Right lobe of liver (tissue), 4 donors: ENCODE measurements around the gene TMEM192.

ENCODE experiments used
- CTCF ChIP-seq, 4 donors: fragments of 200-600 bp in 3 of 4; fragments of 450-650 bp in 1 of 4; IDR thresholded peaks; one replicate each; pipeline versions ENCODE4 v1.5.1 to v1.8.0; 2016 to 2022; ENCODE audit warnings: antibody characterized with exemption in 4 of 4, mild to moderate bottlenecking in 2 of 4
- POLR2A ChIP-seq: fragments of 450-650 bp; IDR thresholded peaks from one replicate; pipeline ENCODE4 v1.6.1; 2017; ENCODE audit warnings: antibody characterized with exemption, mild to moderate bottlenecking
- donor health status: DM: no; HTN: no; CAD: no.
- donor health status: DM: no; HTN: no; CAD: no.
- donor health status: DM: no; HTN: yes; CAD: no.

GRCh38 chr4:165031436-165032211 lies 81.0 kb downstream of the TMEM192 start, which contains the start of gene TRIM60:
- TF ChIP-seq POLR2A (no peak), CTCF (IDR thresholded peaks at IDR 0.05) (no peak)
